ENCODE results near the gene CDK11B. TPM values are rescaled to one million over a fixed set of nuclear protein-coding genes. Genes with fewer than 3 reads are reported as not detected.

Gene CDK11B
- total RNA-seq, 1 donor from 2014 or later = 12.6 TPM

DNA sequence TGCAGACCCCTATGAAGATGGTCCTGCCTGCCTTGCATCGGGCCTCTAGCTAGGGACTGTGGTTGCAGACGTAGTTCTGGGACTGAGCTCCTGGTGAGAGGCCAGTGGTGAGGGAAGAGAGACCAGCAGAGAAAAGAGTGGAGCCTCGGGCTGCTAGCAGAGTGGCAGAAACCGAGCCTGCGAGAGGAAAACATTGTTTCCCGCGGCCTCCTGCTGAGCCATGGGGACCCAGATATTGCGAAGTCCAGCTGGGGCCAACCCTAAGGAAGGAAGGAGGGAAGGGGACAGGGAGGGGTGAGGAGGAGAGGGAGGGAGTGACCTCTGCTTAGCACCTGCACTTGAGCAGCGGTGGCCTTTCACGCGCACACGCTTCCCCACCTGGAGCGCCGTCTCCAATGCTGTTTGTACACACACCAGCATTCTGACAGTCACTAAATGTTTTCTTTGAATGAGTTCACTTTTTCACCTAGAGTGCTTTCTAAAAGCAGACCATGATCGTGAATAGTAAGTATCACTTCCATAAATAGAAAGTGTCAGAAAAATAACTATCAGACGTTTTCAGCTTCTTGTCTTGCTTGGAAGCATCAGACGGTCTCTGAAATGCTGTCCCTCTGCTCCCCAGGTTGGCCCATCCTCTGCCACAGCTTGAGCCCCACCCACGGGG lies 56.4 kb downstream of the CDK11B start:
- Histone ChIP-seq H3K4me3 (no peak overlapping the region), H3K79me2 (ENCODE audit: low read depth) (no peaks in the 10 kb centered on the region), H3K4me2 (no peak overlapping the region), H3K27me3 (peaks cover 63% of the 10 kb centered on the region), H3K9me3 (ENCODE audit: low read depth) (no peaks in the 10 kb centered on the region), H4K20me1 (ENCODE audit: low read depth) (peaks cover 21% of the 10 kb centered on the region), H3K9ac (no peak overlapping the region), H3F3A (ENCODE audit: low read depth) (peaks cover 16% of the 10 kb centered on the region), H3K4me1 (peaks cover 6% of the 10 kb centered on the region), H3K27ac (no peak overlapping the region), H2AFZ (replicated peaks) (no peak overlapping the region), H3K36me3 (no peaks in the 10 kb centered on the region)
- Mint-ChIP-seq H3K4me3 (peak overlapping the region; percentile 13), H3K36me3 (no peaks in the 10 kb centered on the region), H3K27me3 (ENCODE audit: insufficient read depth, low read depth) (peaks cover 16% of the 10 kb centered on the region), H3K9me3 (no peaks in the 10 kb centered on the region), H3K27ac (no peak overlapping the region), H3K4me1 (peaks cover 9% of the 10 kb centered on the region)
- no peak for DNase-seq (ENCODE audit: low spot score)
- TF ChIP-seq, protein P1, sequence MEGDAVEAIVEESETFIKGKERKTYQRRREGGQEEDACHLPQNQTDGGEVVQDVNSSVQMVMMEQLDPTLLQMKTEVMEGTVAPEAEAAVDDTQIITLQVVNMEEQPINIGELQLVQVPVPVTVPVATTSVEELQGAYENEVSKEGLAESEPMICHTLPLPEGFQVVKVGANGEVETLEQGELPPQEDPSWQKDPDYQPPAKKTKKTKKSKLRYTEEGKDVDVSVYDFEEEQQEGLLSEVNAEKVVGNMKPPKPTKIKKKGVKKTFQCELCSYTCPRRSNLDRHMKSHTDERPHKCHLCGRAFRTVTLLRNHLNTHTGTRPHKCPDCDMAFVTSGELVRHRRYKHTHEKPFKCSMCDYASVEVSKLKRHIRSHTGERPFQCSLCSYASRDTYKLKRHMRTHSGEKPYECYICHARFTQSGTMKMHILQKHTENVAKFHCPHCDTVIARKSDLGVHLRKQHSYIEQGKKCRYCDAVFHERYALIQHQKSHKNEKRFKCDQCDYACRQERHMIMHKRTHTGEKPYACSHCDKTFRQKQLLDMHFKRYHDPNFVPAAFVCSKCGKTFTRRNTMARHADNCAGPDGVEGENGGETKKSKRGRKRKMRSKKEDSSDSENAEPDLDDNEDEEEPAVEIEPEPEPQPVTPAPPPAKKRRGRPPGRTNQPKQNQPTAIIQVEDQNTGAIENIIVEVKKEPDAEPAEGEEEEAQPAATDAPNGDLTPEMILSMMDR (IDR thresholded peaks at IDR 0.05) = no peak
- no peak for TF ChIP-seq EZH2phosphoT487 (IDR thresholded peaks at IDR 0.05)
- TF ChIP-seq EZH2 (IDR thresholded peaks at IDR 0.05) = no peak

DNA sequence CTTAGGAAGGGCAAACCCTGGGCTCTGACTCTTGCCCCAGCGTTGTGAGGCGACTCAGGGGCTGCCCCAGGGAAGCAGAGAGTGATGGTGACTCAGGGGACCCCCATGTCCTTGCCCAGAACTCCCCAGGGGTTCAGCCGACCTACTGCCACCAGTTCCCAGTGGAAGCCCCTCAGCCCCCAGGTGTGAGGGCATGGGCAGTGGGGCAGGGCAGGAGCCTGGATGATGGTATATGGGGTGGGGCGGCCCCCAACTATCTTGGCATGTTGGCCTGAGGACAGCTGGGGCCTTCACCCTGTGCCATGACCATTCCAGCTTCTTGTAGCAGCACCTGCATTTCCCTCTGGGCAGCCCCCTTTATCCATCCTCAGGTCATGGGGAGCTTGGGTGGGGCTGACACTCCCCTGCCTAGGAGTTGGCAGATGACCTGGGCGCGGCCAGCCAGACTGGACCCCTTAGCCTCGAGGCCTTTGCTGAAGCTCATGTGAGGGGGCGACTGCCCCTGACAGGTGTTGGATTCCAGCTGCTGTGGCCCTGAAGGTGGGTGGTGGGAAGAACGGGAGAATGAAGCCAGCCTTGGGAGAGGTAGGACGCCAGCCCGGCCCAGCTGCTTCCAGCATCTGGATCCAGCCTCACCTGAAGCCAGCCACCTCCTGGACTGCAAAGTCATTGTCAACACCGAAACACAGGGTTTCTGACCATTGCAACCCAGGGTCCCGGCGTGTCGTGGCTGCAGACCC lies 57.1 kb downstream of the CDK11B start:
- Histone ChIP-seq H3K27ac (no peak overlapping the region), H3K4me2 (no peak overlapping the region), H3K27me3 (peaks cover 70% of the 10 kb centered on the region), H4K20me1 (ENCODE audit: low read depth) (peaks cover 21% of the 10 kb centered on the region), H3K4me1 (peaks cover 10% of the 10 kb centered on the region), H3K36me3 (no peaks in the 10 kb centered on the region), H3K9me3 (ENCODE audit: low read depth) (no peaks in the 10 kb centered on the region), H3F3A (ENCODE audit: low read depth) (peaks cover 17% of the 10 kb centered on the region), H3K79me2 (ENCODE audit: low read depth) (no peaks in the 10 kb centered on the region), H2AFZ (replicated peaks) (no peak overlapping the region), H3K4me3 (no peak overlapping the region), H3K9ac (no peak overlapping the region)
- peaks cover 9% of the 10 kb centered on the region for H3K4me1 Mint-ChIP-seq
- no peak for DNase-seq (ENCODE audit: low spot score)
- H3K36me3 Mint-ChIP-seq = no peaks in the 10 kb centered on the region
- H3K27me3 Mint-ChIP-seq (ENCODE audit: insufficient read depth, low read depth) = peaks cover 16% of the 10 kb centered on the region
- peak overlapping the region; percentile 13 for H3K4me3 Mint-ChIP-seq
- H3K9me3 Mint-ChIP-seq = no peaks in the 10 kb centered on the region
- H3K27ac Mint-ChIP-seq = no peak overlapping the region
- no peak for TF ChIP-seq EZH2 (IDR thresholded peaks at IDR 0.05)
- no peak for TF ChIP-seq EZH2phosphoT487 (IDR thresholded peaks at IDR 0.05)
- TF ChIP-seq, protein P1 (IDR thresholded peaks at IDR 0.05) = no peak

DNA sequence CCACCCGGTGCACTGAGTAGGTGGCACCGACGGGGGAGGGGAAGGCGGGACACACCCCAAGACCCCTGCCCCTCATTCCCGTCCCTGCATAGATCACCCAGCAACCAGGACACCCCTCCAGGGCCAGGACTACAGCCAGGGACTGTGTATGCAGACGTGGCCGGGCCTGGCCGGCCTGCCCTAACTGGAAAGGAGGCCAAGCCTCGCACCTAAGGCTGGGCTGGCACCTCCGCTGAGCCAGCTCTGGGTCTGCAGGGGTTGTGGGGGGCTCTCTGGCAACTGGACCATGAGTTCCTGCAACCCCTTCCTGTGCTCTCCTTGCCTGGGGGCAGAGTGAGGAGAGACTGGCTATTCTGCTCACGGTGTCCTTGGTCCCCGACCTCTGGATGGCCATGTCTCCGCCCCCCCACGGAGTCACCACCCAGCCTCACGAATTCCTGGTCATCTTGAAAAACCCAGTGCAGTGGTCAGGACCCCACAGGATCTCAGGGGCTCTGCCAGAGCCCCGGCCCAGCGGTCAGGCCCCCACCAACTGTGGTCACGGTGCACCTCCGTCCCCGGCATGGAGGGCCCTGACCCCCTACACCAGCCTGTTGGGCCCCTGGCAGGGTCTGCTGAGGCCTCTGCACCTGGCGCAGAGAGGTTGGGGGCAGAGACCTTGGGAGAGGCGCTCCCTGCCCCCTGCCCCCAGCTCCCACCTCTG lies 57.8 kb downstream of the CDK11B start:
- DNase-seq (ENCODE audit: low spot score) = no peak
- H3K27me3 ChIP-seq = peaks cover 77% of the 10 kb centered on the region

More for the DNA sequence above, 57.8 kb downstream of the CDK11B start:
- Mint-ChIP-seq H3K4me3 (peak overlapping the region; percentile 81), H3K27me3 (ENCODE audit: insufficient read depth, low read depth) (peaks cover 16% of the 10 kb centered on the region), H3K9me3 (no peaks in the 10 kb centered on the region), H3K36me3 (no peaks in the 10 kb centered on the region), H3K27ac (no peak overlapping the region), H3K4me1 (peaks cover 9% of the 10 kb centered on the region)
- TF ChIP-seq EZH2 (IDR thresholded peaks at IDR 0.05) (peak; percentile 57), EZH2phosphoT487 (IDR thresholded peaks at IDR 0.05) (peak; percentile 10)
- TF ChIP-seq, protein P1 (IDR thresholded peaks at IDR 0.05) = no peak
- Histone ChIP-seq H4K20me1 (ENCODE audit: low read depth) (peaks cover 21% of the 10 kb centered on the region), H3K36me3 (no peaks in the 10 kb centered on the region), H3K4me1 (peaks cover 10% of the 10 kb centered on the region), H3K4me3 (peak overlapping the region; percentile 56), H3F3A (ENCODE audit: low read depth) (peaks cover 24% of the 10 kb centered on the region), H3K27ac (no peak overlapping the region), H3K9ac (no peak overlapping the region), H3K79me2 (ENCODE audit: low read depth) (no peaks in the 10 kb centered on the region), H3K9me3 (ENCODE audit: low read depth) (no peaks in the 10 kb centered on the region), H3K4me2 (peak overlapping the region; percentile 87), H2AFZ (replicated peaks) (no peak overlapping the region)
